AG04450 (cell line): ENCODE results near the gene NR2F1. TPM values are rescaled to one million over a fixed set of nuclear protein-coding genes. Genes with fewer than 3 reads are reported as not detected.

Experiments used
- CTCF ChIA-PET: fragments of 300-600, 350-600 bp; formaldehyde crosslinking; extraction: SDS; loops from one replicate; lab custom pipeline; 2022; ENCODE audit warnings: antibody characterized with exemption, inconsistent platforms; lab: Charles Lee
- POLR2A ChIA-PET: fragments of 350-600 bp; formaldehyde crosslinking; extraction: SDS; loops from one replicate; lab custom pipeline; 2021; ENCODE audit warnings: antibody characterized with exemption, inconsistent platforms; lab: Yijun Ruan, JAX
- DNase-seq: peaks from one replicate; pipeline ENCODE4 v3.0.0-alpha.2; 2011; ENCODE audit warnings: low read depth, low spot score
- H3K27ac ChIP-seq: one replicate; pipeline ENCODE4 v1.5.1; 2012; ENCODE audit warnings: low read depth, low read length, control low read depth
- H3K27me3 ChIP-seq: one replicate; pipeline ENCODE4 v1.6.0; 2012; ENCODE audit warnings: low read length; ENCODE audit not compliant: control insufficient read depth, insufficient read depth
- H3K4me3 ChIP-seq: 2 replicates; pipeline ENCODE4 v1.5.1; 2011; ENCODE audit warnings: mild to moderate bottlenecking, low read depth, low read length, control low read depth
- H3K9me3 ChIP-seq: 2 replicates; pipeline ENCODE4 v1.5.1; 2012; ENCODE audit warnings: low read length; ENCODE audit not compliant: control insufficient read depth, insufficient read depth
- CTCF ChIP-seq: IDR thresholded peaks from 2 replicates; pipeline ENCODE4 v1.5.1; 2011; ENCODE audit warnings: low read depth, low read length, control low read depth, inconsistent platforms
- polyA plus RNA-seq: library from polyadenylated mRNA; depleted of rRNA; stranded (reverse); fragments of >200 nt; gene quantifications from 2 replicates; pipeline ENCODE4 v1.2.3, GENCODE V29; 2011

NR2F1 gene
- polyA plus RNA-seq, 1 experiment = 47.9 TPM

GRCh38 chr5:93567424-93567823 lies 15.6 kb upstream of the NR2F1 start:
- Histone ChIP-seq H3K9me3 (peaks cover 21% of the 10 kb centered on the region), H3K27me3 (no peaks in the 10 kb centered on the region), H3K27ac (no peak overlapping the region), H3K4me3 (no peak overlapping the region)
- ChIA-PET CTCF (no interaction called here), POLR2A (no interaction called here)
- DNase-seq = no peak
- no peak for TF ChIP-seq CTCF

DNA sequence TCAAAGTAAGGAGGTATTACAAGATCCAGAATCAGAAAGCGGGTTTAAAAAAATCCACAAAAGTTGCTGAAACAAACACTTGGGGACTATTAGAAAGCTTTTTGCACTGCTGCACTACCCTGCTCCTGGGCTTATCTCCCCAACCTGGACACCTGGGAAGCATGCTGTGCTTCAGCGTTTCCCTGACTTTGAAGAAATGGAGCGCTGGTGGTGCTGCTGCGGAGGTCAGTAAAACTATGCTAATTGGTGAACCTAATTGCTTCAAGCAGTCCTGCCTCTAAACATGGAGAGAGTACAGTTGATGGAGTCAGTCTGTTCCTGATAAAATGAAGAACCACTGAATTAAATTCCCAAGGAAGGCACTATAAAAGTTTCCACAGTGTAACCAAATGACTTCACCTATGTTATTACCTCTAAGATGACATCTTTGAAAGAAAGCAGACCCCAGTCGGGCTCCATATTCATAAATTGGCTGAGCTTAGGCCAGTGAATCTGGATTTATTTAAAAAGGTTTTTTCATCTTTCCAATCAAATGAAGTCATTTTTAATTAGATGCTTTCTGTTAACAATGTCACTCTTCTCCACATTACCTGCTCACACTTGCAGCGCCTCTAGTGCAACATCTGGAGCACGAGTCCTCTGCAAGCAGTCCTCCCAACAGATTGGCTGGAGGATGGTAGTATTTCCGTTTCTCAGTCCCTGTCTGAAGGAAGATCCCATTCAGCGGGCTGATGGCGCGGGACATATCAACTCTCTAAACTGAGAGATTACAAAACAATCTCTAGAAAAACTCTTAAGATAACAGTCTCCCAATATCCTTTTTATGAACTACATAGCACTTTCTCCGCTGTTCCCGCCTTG lies 13.5 kb upstream of the NR2F1 start:
- no peak overlapping the region for H3K4me3 ChIP-seq
- ChIA-PET POLR2A (no interaction called here), CTCF (no interaction called here)
- peaks cover 33% of the 10 kb centered on the region for H3K9me3 ChIP-seq
- TF ChIP-seq CTCF = no peak
- H3K27ac ChIP-seq = no peak overlapping the region
- no peak for DNase-seq
- H3K27me3 ChIP-seq = no peaks in the 10 kb centered on the region

- no peak overlapping the region for H3K4me3 ChIP-seq
- H3K27me3 ChIP-seq = no peaks in the 10 kb centered on the region
- DNase-seq = no peak
- H3K9me3 ChIP-seq = peaks cover 33% of the 10 kb centered on the region
- ChIA-PET CTCF (interaction anchor here (0.6 to 1.1 kb wide), 2 partner anchors 158 to 230 kb away, joined by 3 to 5 read pairs; no protein-coding TSS in a partner anchor), POLR2A (no interaction called here)
- no peak overlapping the region for H3K27ac ChIP-seq
- TF ChIP-seq CTCF = no peak
Measured at GRCh38 chr5:93570294-93571113, 12.5 kb upstream of the NR2F1 start.

- Histone ChIP-seq H3K4me3 (no peak overlapping the region), H3K9me3 (peaks cover 33% of the 10 kb centered on the region), H3K27ac (no peak overlapping the region), H3K27me3 (no peaks in the 10 kb centered on the region)
- no peak for TF ChIP-seq CTCF
- ChIA-PET CTCF (interaction anchor here (0.6 to 1.1 kb wide), 2 partner anchors 159 to 230 kb away, joined by 3 to 5 read pairs; no protein-coding TSS in a partner anchor), POLR2A (interaction anchor here (0.6 to 0.7 kb wide), 3 partner anchors 145 to 406 kb away, joined by 3 to 9 read pairs (median 3); no protein-coding TSS in a partner anchor)
- DNase-seq = no peak
Measured at GRCh38 chr5:93571114-93571949, 11.7 kb upstream of the NR2F1 start.
